ENCODE results near the gene NR2C1. TPM values are rescaled to one million over a fixed set of nuclear protein-coding genes. Genes with fewer than 3 reads are reported as not detected.
A peak's percentile ranks its signal among the peaks of the same experiment; 100 is the strongest.

The NR2C1 gene
- total and polyA plus RNA-seq, 10 of the 15 experiments (the other 5 are each of a cell fraction or from before 2014, with no cell fraction given): 8.8 to 38.1 (median 31.3) TPM

GRCh38 chr12:95003213-95003920 lies 70.1 kb downstream of the NR2C1 start, which contains the start of gene NDUFA12 (continued):
- no peak for TF ChIP-seq SKIL (IDR thresholded peaks at IDR 0.05; ENCODE audit: low read depth, poor library complexity, severe bottlenecking)
- TF ChIP-seq PML (IDR thresholded peaks at IDR 0.05; ENCODE audit: low read length): peak; percentile 92
- peak; percentile 71 for TF ChIP-seq RUNX3 (IDR thresholded peaks at IDR 0.05; ENCODE audit: low read length)
- no peak for TF ChIP-seq FOXK2 (IDR thresholded peaks at IDR 0.05)
- TF ChIP-seq NFXL1 (IDR thresholded peaks at IDR 0.05; ENCODE audit: borderline replicate concordance): no peak
- TF ChIP-seq RB1 (IDR thresholded peaks at IDR 0.05; ENCODE audit: borderline replicate concordance): no peak
- no peak for TF ChIP-seq MEF2A (IDR thresholded peaks at IDR 0.05; ENCODE audit: insufficient read depth, low read depth, low read length)
- TF ChIP-seq ZSCAN29 (IDR thresholded peaks at IDR 0.05): peak; percentile 71; the same call in 1 of the 2 replicates
- no peak for TF ChIP-seq SUZ12 (IDR thresholded peaks at IDR 0.05; ENCODE audit: unreplicated experiment)
- no peak for TF ChIP-seq NR2C2 (IDR thresholded peaks at IDR 0.05; ENCODE audit: borderline replicate concordance, control insufficient read depth, insufficient read length, low read depth)
- no peak for TF ChIP-seq RFX5 (IDR thresholded peaks at IDR 0.05; ENCODE audit: low read depth, low read length)
- peak; percentile 72 for TF ChIP-seq SP1 (IDR thresholded peaks at IDR 0.05; ENCODE audit: low read depth, low read length)
- peak; percentile 31; the same call in 1 of the 2 replicates for TF ChIP-seq ZBED1 (IDR thresholded peaks at IDR 0.05; ENCODE audit: borderline replicate concordance)
- 0 out of 2 replicates have a peak, but pooled peaks have one; percentile 52 for TF ChIP-seq CHD2 (IDR thresholded peaks at IDR 0.05; ENCODE audit: borderline replicate concordance, low read depth, low read length)
- TF ChIP-seq CBX5 (IDR thresholded peaks at IDR 0.05; ENCODE audit: low read depth): 0 out of 2 replicates have a peak, but pooled peaks have one; percentile 48
- TF ChIP-seq MYB (IDR thresholded peaks at IDR 0.05; ENCODE audit: borderline replicate concordance, low read depth, low read length): 0 out of 2 replicates have a peak, but pooled peaks have one; percentile 13
- no peak for TF ChIP-seq ATF2 (IDR thresholded peaks at IDR 0.05; ENCODE audit: low read length)
- no peak for TF ChIP-seq ZNF622 (IDR thresholded peaks at IDR 0.05)
- no peak for TF ChIP-seq CBX3 (IDR thresholded peaks at IDR 0.05; ENCODE audit: borderline replicate concordance, low read depth)
- no peak for TF ChIP-seq JUNB (IDR thresholded peaks at IDR 0.05)
- peak; percentile 84; the same call in 1 of the 2 replicates for TF ChIP-seq SMAD5 (IDR thresholded peaks at IDR 0.05; ENCODE audit: low read depth)
- no peak for TF ChIP-seq RCOR1 (conservative IDR thresholded peaks at IDR 0.05; ENCODE audit: low read depth, low read length)
- peak; percentile 52; the same call in 1 of the 2 replicates for TF ChIP-seq TCF12 (IDR thresholded peaks at IDR 0.05; ENCODE audit: low read depth, low read length)
- peak; percentile 91 for TF ChIP-seq ZBTB40 (IDR thresholded peaks at IDR 0.05; ENCODE audit: borderline replicate concordance)
- TF ChIP-seq HDGF (IDR thresholded peaks at IDR 0.05): no peak
- no peak; the same call in 1 of the 2 replicates for TF ChIP-seq BCL11A (IDR thresholded peaks at IDR 0.05; ENCODE audit: low read depth, low read length)

Data from GM12878 (cell line).